Measurements from ENCODE around the gene TPM2. TPM values are rescaled to one million over a fixed set of nuclear protein-coding genes. Genes with fewer than 3 reads are reported as not detected.

The TPM2 gene
- total RNA-seq, 4 donors from 2014 or later, result 45.4 to 79.6 (median 72.2) TPM

DNA sequence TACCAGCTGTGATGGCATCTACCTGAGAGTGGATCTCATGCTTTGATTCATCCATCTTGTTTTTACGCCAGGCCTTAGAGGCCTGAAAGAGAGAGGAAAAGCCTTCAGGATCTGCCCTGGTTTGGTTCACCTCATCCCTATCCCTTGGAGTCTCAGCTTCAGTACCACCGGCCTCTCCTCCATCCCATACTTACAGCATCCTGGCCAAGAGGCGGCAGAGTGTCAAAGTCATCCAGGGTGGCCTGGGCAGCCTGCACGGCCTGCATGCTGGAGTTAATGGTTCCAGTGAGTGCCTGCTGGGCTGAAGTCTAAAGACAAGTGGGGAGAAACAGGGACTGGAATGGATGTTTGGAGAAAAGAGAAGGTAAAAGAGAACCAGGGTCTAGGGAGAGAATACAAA, 29.8 kb upstream of the TPM2 start:
- no peaks in the 10 kb centered on the region for H3K9me3 ChIP-seq
- no peaks in the 10 kb centered on the region for H3K27me3 ChIP-seq
- H3K27ac ChIP-seq, result no peak overlapping the region
- intact Hi-C loops (cut with DNase I), result no loop called here
- H3K4me1 ChIP-seq, result no peaks in the 10 kb centered on the region
- no peak for TF ChIP-seq POLR2A (IDR thresholded peaks at IDR 0.05)
- TF ChIP-seq, protein P1, sequence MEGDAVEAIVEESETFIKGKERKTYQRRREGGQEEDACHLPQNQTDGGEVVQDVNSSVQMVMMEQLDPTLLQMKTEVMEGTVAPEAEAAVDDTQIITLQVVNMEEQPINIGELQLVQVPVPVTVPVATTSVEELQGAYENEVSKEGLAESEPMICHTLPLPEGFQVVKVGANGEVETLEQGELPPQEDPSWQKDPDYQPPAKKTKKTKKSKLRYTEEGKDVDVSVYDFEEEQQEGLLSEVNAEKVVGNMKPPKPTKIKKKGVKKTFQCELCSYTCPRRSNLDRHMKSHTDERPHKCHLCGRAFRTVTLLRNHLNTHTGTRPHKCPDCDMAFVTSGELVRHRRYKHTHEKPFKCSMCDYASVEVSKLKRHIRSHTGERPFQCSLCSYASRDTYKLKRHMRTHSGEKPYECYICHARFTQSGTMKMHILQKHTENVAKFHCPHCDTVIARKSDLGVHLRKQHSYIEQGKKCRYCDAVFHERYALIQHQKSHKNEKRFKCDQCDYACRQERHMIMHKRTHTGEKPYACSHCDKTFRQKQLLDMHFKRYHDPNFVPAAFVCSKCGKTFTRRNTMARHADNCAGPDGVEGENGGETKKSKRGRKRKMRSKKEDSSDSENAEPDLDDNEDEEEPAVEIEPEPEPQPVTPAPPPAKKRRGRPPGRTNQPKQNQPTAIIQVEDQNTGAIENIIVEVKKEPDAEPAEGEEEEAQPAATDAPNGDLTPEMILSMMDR (IDR thresholded peaks at IDR 0.05), result no peak
- WGBS, 2 donors, result 95 to 100% methylated on average over 4 of the region's 4 CpGs
- DNase-seq, result no peak
- H3K4me3 ChIP-seq (replicated peaks in 1 of 3), result no peak overlapping the region
- H3K36me3 ChIP-seq, result peaks cover 98 to 99% of the 10 kb centered on the region in 2 donors

DNA sequence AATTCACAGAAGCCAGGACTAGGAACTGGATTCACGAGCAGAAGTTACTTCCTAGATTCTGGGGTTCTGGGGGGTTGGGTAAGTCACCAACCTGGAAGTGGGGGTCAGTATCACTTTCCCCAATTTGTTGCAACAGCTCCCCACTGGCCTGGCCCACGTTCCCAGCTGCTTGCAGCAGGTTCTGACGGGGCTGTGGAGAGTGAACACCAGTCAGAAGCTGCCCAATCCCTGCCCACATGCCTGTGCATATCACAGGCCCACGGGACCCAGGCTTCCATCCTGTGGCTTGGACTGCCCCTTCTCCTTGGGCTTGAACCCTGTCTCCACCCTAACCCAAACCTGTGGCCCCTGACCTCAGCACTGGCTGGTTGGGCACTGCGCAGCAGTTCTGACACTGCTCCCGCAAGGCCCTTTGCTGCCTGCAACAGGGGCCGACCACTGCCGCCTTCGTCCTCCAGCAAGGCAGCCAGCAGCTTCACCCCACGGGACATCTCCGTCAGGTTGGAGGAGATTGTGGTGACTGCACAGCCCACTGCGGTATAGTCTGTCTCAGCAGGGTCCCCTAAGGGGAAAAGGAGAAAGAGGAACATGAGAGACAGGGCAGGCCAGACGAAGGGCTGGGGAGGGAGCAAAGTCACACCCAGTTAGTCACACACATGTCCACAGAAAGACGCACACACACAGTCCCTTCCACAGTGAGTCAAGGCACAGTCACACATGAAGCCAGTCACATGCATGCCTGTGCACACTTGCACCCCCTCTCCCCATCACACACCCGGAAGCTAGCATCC, 29.2 kb upstream of the TPM2 start:
- 92 to 97% methylated on average over 14 to 15 of the region's 15 CpGs for WGBS, 2 donors
- no peak for DNase-seq
- no peaks in the 10 kb centered on the region for H3K9me3 ChIP-seq
- intact Hi-C loops (cut with DNase I), result no loop called here
- peaks cover 98 to 99% of the 10 kb centered on the region in 2 donors for H3K36me3 ChIP-seq
- H3K4me3 ChIP-seq (replicated peaks in 1 of 3), result no peak overlapping the region
- no peaks in the 10 kb centered on the region for H3K27me3 ChIP-seq
- H3K4me1 ChIP-seq, result no peaks in the 10 kb centered on the region
- no peak overlapping the region for H3K27ac ChIP-seq
- TF ChIP-seq, protein P1 (IDR thresholded peaks at IDR 0.05), result no peak
- TF ChIP-seq POLR2A (IDR thresholded peaks at IDR 0.05), result no peak

DNA sequence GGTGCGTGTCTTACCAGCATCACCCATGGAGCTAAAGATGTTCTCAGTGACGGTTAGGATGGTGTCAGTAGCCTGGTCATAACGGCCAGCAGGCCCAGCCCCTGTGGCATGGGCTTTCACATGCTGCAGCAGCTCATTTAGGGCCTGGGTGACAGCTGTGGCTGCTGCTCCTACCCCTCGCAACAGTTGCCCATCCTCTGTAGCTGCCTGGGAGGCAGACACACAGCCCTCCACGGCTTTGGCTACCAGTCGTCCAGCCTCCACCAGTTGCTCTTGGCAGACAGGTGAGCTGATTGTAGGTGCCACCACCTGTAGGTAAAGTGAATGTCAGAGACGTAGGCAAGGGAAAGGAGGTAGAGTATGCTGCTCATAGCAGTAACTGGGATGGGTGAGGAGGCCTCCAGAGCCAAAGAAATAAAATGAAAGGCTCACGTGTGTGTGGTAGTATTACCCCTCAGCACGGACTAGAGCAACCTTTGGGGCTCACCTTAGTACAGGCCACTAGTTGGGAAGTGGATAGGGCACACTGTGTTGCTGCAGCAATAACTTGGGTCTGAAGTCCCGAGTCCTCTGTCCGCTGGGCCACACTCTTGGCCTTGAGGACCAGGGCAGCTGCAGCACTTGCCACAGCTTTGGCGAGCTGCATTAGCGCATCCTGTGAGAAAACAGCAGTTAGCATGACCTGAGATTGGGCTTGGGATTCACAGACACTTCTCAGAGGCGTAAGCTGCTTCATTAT, 27.6 kb upstream of the TPM2 start:
- intact Hi-C loops (cut with DNase I), result no loop called here
- no peak overlapping the region for H3K4me3 ChIP-seq (replicated peaks in 1 of 3)
- WGBS, 2 donors, result 94 to 95% methylated on average over 12 to 14 of the region's 14 CpGs
- no peaks in the 10 kb centered on the region for H3K9me3 ChIP-seq
- H3K27me3 ChIP-seq, result no peaks in the 10 kb centered on the region
- no peak for TF ChIP-seq POLR2A (IDR thresholded peaks at IDR 0.05)
- TF ChIP-seq, protein P1 (IDR thresholded peaks at IDR 0.05), result no peak
- DNase-seq, result no peak
- H3K36me3 ChIP-seq, result peaks cover 98 to 100% of the 10 kb centered on the region in 2 donors
- H3K4me1 ChIP-seq, result no peaks in the 10 kb centered on the region
- H3K27ac ChIP-seq, result no peak overlapping the region

DNA sequence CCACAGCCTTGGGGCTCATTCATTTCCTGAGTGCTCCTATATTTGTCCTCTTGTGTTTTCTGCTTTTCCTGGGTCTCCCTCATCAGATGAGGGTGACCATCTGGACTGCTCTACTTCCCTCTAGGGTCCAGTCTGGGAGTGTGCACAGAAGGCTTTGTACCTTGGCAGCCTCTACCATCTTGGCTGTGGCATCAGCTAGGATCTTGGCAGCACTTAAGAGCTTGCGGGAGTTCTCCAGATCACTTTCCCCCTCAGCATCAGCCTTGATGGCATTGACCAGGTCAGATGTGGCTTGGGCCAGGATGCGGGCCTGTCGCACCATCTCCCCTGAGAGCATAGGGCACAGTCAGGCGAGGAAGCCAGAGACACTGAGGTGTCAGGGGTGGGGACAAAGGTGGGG, 26.5 kb upstream of the TPM2 start:
- 95 to 98% methylated on average over 4 of the region's 4 CpGs for WGBS, 2 donors
- no peak for DNase-seq
- H3K4me3 ChIP-seq (replicated peaks in 1 of 3), result no peak overlapping the region
- intact Hi-C loops (cut with DNase I), result no loop called here
- no peak for TF ChIP-seq POLR2A (IDR thresholded peaks at IDR 0.05)
- no peaks in the 10 kb centered on the region for H3K27me3 ChIP-seq
- H3K9me3 ChIP-seq, result no peaks in the 10 kb centered on the region
- H3K36me3 ChIP-seq, result peaks cover 98 to 100% of the 10 kb centered on the region in 2 donors
- no peak overlapping the region for H3K27ac ChIP-seq
- H3K4me1 ChIP-seq, result no peaks in the 10 kb centered on the region

DNA sequence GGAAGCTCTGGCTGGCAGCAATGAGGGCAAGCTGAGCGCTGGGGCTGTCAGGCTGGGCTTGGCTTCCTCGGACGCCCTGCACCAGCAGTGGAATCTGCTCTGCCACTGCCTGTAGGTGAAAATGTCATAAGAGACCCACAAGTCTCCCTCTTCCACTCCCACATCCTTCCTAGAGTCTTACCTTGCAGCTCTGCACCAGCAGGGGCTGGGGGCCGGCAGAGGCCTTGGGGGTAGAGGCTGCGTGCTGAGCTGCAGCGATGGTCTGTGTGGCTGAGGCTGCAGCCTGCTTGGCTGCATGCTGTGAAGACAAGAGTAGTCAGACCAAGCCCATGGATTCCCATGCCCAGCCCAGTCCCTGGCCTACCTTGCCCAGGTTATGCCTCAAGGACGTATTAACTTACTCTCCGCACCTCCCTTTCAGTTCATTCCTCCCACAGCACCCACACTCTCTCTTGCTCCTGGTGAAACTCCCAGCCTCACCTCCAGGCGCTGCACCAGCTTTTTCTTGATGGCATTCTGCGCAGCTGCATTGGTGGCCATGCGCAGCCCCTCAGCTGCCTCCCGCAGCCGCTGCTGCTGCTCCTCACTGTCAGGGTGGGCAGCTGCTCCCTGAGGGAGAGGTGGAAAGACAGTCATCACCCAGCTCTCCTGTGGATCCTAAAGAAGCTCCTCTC, 25.0 kb upstream of the TPM2 start:
- Histone ChIP-seq H3K27me3 (no peaks in the 10 kb centered on the region), H3K4me3 (replicated peaks in 1 of 3) (no peak overlapping the region), H3K4me1 (no peaks in the 10 kb centered on the region), H3K36me3 (peaks cover 92 to 95% of the 10 kb centered on the region in 2 donors), H3K9me3 (no peaks in the 10 kb centered on the region), H3K27ac (no peak overlapping the region)
- TF ChIP-seq, protein P1 (IDR thresholded peaks at IDR 0.05), result no peak
- no peak for TF ChIP-seq POLR2A (IDR thresholded peaks at IDR 0.05)
- 97% methylated on average over 13 of the region's 13 CpGs for WGBS, 2 donors
- no peak for DNase-seq
- intact Hi-C loops (cut with DNase I), result no loop called here
